Activated T-helper 17 cell treated with anti-CD3 and anti-CD28 coated beads, Interleukin-2, amount 50 U/mL, for 72 hours (primary cell): ENCODE results near the gene ABHD17B. TPM values are rescaled to one million over a fixed set of nuclear protein-coding genes. Genes with fewer than 3 reads are reported as not detected.

Experiments
- ATAC-seq: fragments of 150-1000 bp; cut with Tn5 transposase; replicated peaks from 2 replicates; pipeline ENCODE4 v1.10.0; 2021; ENCODE audit warnings: mild to moderate bottlenecking, moderate library complexity
- H3K27ac Mint-ChIP-seq: one replicate; pipeline ENCODE4 v1.8.0; 2022; ENCODE audit warnings: mixed read lengths
- H3K27me3 Mint-ChIP-seq: one replicate; pipeline ENCODE4 v1.8.0; 2022; ENCODE audit warnings: mixed read lengths
- H3K36me3 Mint-ChIP-seq: one replicate; pipeline ENCODE4 v1.8.0; 2022; ENCODE audit warnings: low read depth, mild to moderate bottlenecking, mixed read lengths
- H3K4me1 Mint-ChIP-seq: one replicate; pipeline ENCODE4 v1.8.0; 2022; ENCODE audit warnings: mixed read lengths
- H3K4me3 Mint-ChIP-seq: one replicate; pipeline ENCODE4 v1.8.0; 2022; ENCODE audit warnings: mild to moderate bottlenecking, mixed read lengths
- H3K9me3 Mint-ChIP-seq: one replicate; pipeline ENCODE4 v1.8.0; 2022; ENCODE audit warnings: mixed read lengths
- total RNA-seq, 2 donors: library from RNA; stranded (reverse); gene quantifications; one replicate each; pipeline ENCODE4 v1.2.3, GENCODE V29; 2022

The ABHD17B gene
- total RNA-seq, 2 donors from 2014 or later = 7.1 to 15.6 TPM

DNA sequence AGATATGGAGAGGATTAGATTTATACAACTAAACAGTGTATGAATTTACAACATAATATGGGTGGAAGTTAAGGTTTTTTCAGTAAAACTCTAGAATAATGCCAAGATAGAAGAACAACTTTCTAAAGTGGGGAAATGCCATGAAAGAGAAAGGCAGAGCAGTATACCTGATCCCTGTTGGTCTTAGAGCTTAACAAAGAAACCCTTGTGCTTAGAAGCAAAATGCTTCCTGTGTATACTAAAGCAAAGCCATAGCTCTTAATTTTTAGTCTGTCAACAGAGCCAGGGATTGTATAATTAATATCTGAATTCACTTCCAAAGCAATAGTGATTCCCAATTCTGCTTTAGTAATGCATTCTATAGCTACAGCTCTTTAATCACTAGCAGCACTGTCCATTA lies 14.8 kb upstream of the ABHD17B start:
- Mint-ChIP-seq H3K9me3 (no peaks in the 10 kb centered on the region), H3K36me3 (peaks cover 15% of the 10 kb centered on the region), H3K27ac (no peak overlapping the region), H3K4me3 (no peak overlapping the region), H3K27me3 (no peaks in the 10 kb centered on the region), H3K4me1 (peaks cover 5% of the 10 kb centered on the region)
- ATAC-seq = no peak

DNA sequence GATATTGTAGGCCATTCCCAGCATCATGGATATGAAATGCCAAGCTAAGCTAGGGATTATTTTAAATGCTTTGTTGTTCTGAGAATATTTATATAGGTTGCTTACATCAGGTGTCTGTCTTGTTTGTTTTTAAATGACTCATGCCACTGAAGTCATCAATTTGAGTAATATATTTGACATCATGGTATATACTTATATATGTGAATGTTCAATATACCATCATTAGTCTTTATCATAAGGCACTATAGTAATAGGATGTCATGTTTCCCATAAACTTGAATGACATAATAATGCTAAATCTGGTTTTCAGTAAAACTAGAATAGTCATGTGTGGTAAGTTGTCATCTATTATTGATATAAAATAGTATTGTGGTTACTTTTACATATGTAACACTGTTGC lies 13.6 kb upstream of the ABHD17B start:
- Mint-ChIP-seq H3K27me3 (no peaks in the 10 kb centered on the region), H3K9me3 (no peaks in the 10 kb centered on the region), H3K36me3 (peaks cover 18% of the 10 kb centered on the region)

GRCh38 chr9:71921190-71921814 lies 10.3 kb upstream of the ABHD17B start:
- no peaks in the 10 kb centered on the region for H3K27me3 Mint-ChIP-seq
- no peaks in the 10 kb centered on the region for H3K9me3 Mint-ChIP-seq
- ATAC-seq = no peak
- H3K4me3 Mint-ChIP-seq = no peak overlapping the region
- peaks cover 13% of the 10 kb centered on the region for H3K4me1 Mint-ChIP-seq
- no peak overlapping the region for H3K27ac Mint-ChIP-seq
- peaks cover 38% of the 10 kb centered on the region for H3K36me3 Mint-ChIP-seq

More for the DNA sequence above, 13.6 kb upstream of the ABHD17B start:
- Mint-ChIP-seq H3K4me3 (no peak overlapping the region), H3K4me1 (peaks cover 5% of the 10 kb centered on the region), H3K27ac (no peak overlapping the region)
- no peak for ATAC-seq

DNA sequence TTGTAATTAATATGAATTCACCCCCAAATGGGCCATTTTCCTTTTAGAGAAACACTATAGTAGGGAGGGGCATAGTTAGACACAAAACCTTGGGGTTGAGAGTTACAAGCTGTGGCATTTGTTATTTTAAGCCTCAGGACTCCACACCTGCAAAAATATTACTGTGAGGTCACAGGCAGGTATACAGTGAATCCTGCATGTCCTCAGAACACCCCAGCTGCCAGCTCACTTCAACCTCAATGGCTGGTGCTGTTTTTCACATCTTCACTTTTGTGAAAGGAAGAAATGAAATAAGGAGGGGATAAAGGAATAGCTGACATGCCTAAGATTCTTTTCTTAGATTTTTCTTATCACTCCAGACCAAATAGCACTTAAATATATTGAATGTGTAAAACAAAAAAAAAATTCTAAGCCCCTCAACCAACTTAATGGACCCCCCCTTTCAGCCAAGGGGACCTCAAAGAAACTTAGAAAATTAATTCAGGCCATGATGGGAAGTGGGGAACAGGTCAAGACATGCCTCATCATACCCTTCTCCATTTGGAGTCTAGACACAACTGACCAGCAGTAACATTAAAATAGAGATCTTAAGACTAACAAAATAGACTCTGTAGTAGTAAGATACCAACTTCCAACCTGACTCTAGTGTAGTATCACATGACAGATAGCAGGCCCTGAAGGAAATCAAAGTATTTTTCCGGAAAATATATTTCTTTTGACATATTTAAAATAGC lies 9.6 kb upstream of the ABHD17B start:
- Mint-ChIP-seq H3K9me3 (no peaks in the 10 kb centered on the region), H3K4me3 (no peak overlapping the region), H3K27me3 (no peaks in the 10 kb centered on the region), H3K27ac (no peak overlapping the region), H3K4me1 (peaks cover 18% of the 10 kb centered on the region), H3K36me3 (peaks cover 38% of the 10 kb centered on the region)
- no peak for ATAC-seq

- Mint-ChIP-seq H3K9me3 (no peaks in the 10 kb centered on the region), H3K4me3 (no peak overlapping the region), H3K27me3 (no peaks in the 10 kb centered on the region), H3K4me1 (peaks cover 18% of the 10 kb centered on the region), H3K36me3 (peaks cover 34% of the 10 kb centered on the region), H3K27ac (no peak overlapping the region)
- no peak for ATAC-seq
Measured at GRCh38 chr9:71918419-71918818, 7.4 kb upstream of the ABHD17B start.

GRCh38 chr9:71916834-71917534 lies 6.0 kb upstream of the ABHD17B start:
- peaks cover 13% of the 10 kb centered on the region for H3K4me1 Mint-ChIP-seq

GRCh38 chr9:71915495-71915894 lies 4.5 kb upstream of the ABHD17B start:
- Mint-ChIP-seq H3K27ac (no peak overlapping the region), H3K9me3 (no peaks in the 10 kb centered on the region), H3K36me3 (peaks cover 36% of the 10 kb centered on the region), H3K4me1 (peaks cover 13% of the 10 kb centered on the region), H3K27me3 (no peaks in the 10 kb centered on the region), H3K4me3 (no peak overlapping the region)
- ATAC-seq = no peak

More at GRCh38 chr9:71916834-71917534, 6.0 kb upstream of the ABHD17B start:
- peak; percentile 73 for ATAC-seq
- H3K4me3 Mint-ChIP-seq = no peak overlapping the region
- H3K36me3 Mint-ChIP-seq = peaks cover 25% of the 10 kb centered on the region
- no peaks in the 10 kb centered on the region for H3K27me3 Mint-ChIP-seq
- no peaks in the 10 kb centered on the region for H3K9me3 Mint-ChIP-seq
- H3K27ac Mint-ChIP-seq = peak overlapping the region; percentile 3

- peak overlapping the region; percentile 98 for H3K27ac Mint-ChIP-seq
- peaks cover 13% of the 10 kb centered on the region for H3K36me3 Mint-ChIP-seq
- H3K27me3 Mint-ChIP-seq = no peaks in the 10 kb centered on the region
- H3K4me3 Mint-ChIP-seq = peak overlapping the region; percentile 99
- ATAC-seq = no peak
- H3K9me3 Mint-ChIP-seq = no peaks in the 10 kb centered on the region
- H3K4me1 Mint-ChIP-seq = peaks cover 24% of the 10 kb centered on the region
Measured at GRCh38 chr9:71911908-71912335, 929 bp upstream of the ABHD17B start.

- Mint-ChIP-seq H3K27ac (peak overlapping the region; percentile 98), H3K27me3 (no peaks in the 10 kb centered on the region), H3K4me3 (peak overlapping the region; percentile 99), H3K9me3 (no peaks in the 10 kb centered on the region), H3K4me1 (peaks cover 19% of the 10 kb centered on the region), H3K36me3 (peaks cover 13% of the 10 kb centered on the region)
- no peak for ATAC-seq
Measured at GRCh38 chr9:71910650-71911060, 338 bp downstream of the ABHD17B start.

- Mint-ChIP-seq H3K27me3 (no peaks in the 10 kb centered on the region), H3K36me3 (peaks cover 13% of the 10 kb centered on the region), H3K27ac (peak overlapping the region; percentile 88), H3K4me1 (peaks cover 18% of the 10 kb centered on the region), H3K4me3 (peak overlapping the region; percentile 99), H3K9me3 (no peaks in the 10 kb centered on the region)
- no peak for ATAC-seq
Measured at GRCh38 chr9:71909887-71910649, 925 bp downstream of the ABHD17B start.

DNA sequence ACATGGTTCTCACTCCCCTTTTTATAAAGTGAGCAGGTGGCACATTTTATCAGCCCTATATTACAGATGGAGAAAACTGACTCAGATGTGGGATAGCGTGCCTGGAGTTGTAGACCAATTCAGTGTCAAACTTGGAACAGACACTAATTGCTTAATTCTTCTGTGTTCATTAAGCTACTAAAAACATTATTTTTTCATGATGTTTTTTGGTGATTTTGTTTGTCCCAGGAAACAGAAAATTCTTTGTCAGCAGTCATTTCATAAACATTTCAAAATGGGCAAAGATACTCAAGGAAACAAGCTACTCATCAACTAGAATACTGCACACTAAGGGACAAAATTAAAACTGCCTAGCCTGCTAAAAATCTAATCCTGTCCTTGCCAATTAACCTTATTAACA lies 2.2 kb downstream of the ABHD17B start:
- ATAC-seq = no peak
- peaks cover 18% of the 10 kb centered on the region for H3K4me1 Mint-ChIP-seq
- peak overlapping the region; percentile 99 for H3K4me3 Mint-ChIP-seq
- H3K27ac Mint-ChIP-seq = peak overlapping the region; percentile 88
- no peaks in the 10 kb centered on the region for H3K27me3 Mint-ChIP-seq
- no peaks in the 10 kb centered on the region for H3K9me3 Mint-ChIP-seq
- peaks cover 19% of the 10 kb centered on the region for H3K36me3 Mint-ChIP-seq

- H3K27me3 Mint-ChIP-seq = no peaks in the 10 kb centered on the region
- peaks cover 20% of the 10 kb centered on the region for H3K4me1 Mint-ChIP-seq
- peaks cover 6% of the 10 kb centered on the region for H3K36me3 Mint-ChIP-seq
- no peak for ATAC-seq
- H3K9me3 Mint-ChIP-seq = no peaks in the 10 kb centered on the region
- no peak overlapping the region for H3K27ac Mint-ChIP-seq
- no peak overlapping the region for H3K4me3 Mint-ChIP-seq
Measured at GRCh38 chr9:71904076-71904475, 6.9 kb downstream of the ABHD17B start.

DNA sequence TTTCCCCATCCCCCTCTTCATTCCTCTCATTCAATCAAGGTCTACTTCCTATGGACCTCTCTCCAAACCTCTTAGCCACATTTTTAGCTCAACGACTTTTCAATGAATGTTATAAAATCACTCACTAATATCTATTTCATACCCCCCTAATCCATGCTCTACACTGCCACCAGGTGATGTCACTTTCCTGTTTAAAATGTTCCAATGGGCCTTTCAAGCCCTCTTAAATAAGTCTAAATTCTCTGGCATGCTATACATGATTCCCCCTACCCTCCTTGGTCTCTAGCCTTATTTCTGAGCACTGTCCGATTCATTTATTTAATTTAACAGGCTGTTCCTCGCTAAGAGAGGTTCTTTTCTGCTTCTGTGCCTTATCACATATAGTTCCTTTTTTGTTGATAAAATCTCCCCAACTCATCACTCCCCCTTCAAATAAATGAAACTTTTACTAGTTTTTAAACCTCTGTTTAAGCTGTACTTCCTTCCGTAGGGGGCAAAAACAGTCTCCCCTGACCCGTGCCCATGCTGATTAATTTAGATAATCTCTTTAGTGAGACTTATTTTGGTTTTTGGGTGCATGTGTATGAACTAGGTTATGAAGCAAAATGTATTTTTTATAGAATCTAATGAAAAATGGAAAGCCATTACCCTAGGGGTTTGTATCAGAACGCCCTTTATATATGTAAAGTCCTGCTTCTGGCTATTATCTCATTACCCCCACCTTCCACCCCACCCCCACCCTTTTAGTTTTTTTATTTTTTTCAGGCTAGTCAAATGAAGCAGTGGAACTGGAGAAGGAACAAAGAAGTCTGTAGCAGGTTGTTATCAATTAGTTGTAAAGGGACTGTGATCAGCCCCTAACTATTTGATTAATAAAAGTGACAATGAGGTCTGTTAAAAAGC lies 9.0 kb downstream of the ABHD17B start:
- no peaks in the 10 kb centered on the region for H3K27me3 Mint-ChIP-seq
- no peak for ATAC-seq
- peaks cover 6% of the 10 kb centered on the region for H3K36me3 Mint-ChIP-seq
- no peaks in the 10 kb centered on the region for H3K9me3 Mint-ChIP-seq
- no peak overlapping the region for H3K27ac Mint-ChIP-seq
- peaks cover 24% of the 10 kb centered on the region for H3K4me1 Mint-ChIP-seq
- no peak overlapping the region for H3K4me3 Mint-ChIP-seq
